ENCODE results near the gene TTC39B.

Gene TTC39B

DNA sequence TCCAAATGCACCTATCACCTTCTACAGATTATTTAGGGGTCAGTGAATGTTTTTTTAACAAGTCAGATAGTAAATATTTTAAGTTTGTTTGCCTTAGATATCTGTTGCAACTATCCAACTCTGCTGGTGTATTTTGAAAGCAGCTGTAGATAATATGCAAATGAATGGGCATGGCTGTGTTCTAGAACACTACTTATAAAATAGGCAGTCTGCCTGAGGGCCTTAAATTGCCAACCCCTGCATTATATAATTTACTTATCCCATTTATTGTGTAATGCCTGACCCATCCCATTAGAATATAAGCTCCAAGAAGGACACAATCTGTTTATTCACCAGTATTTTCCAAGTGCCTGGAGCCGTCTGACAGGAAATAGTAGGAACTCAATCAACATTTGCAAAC lies 149.0 kb downstream of the TTC39B start:
- no peak for DNase-seq

DNA sequence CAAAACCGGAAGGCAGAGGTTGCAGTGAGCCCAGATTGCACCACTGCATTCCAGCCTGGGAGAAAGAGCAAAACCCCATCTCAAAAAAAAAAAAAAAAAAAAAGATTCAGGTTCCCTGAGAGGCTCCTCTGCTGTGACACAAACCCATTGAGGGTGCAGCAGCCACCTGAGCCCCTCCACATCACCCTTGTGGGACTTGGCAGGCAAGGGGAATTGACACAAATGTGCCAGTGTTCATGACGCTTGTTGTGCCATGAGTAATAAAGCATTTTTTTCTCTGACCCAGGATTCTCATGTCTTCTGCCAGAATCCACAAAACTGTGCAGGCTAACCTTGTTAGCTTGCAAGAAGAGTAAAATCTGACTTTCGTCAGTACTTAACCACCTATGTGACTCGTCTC lies 149.6 kb downstream of the TTC39B start:
- no peak for DNase-seq

DNA sequence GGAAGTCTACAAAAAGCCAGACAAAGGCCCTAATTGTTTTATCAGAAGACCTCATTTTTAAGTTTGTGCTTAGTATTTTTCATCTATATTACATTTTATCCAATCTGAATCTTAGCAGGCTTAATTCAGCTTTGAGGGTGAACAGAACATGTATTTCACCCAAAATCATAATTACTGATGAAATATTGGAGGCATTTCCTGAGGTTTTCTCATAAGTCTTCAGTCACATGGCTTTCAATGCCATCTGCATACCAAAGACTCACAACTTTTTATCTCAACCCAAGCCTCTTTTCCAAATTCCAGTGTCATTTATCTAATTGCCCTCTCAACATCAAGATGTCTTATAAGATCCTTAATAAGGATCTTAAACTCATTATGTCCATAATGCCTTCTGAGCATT lies 150.8 kb downstream of the TTC39B start:
- no peak for DNase-seq

DNA sequence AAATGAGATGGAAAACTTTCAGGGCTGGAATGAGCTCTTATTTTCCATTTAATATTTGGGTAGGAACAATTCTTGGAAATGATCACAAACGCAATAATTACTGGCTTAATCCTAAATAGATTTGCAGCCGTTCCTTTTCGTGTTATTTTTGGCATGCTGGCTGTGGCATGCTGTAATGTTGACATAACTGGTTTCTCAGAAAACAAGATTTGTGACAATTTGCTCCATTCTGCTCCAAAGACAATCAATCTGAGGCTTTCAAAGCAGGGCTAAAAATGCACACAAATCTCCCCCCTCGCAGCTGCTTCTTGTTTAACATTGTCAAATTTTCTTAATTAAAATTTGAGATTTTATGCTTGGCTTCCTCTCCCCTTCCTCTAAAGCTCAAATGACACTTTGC lies 151.2 kb downstream of the TTC39B start:
- DNase-seq: no peak

DNA sequence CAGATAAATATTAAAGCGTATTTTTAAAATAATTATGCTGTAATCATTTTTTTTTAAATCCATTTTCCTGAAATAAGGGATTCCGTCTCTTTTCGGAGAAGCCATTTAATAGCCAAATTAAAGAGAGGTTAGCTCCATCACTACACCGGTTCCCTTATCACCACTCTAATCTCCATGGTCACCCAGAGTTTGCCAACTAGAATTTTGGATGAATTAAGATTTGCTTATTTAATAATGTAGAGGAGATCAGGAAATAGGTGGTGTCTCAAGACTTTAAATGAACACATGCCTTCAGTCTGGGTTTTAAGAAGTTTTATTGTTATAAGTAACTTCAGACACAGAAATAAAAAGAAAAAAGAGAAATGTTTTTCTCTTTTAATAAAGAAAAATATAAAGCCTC lies 151.7 kb downstream of the TTC39B start:
- no peak for DNase-seq

DNA sequence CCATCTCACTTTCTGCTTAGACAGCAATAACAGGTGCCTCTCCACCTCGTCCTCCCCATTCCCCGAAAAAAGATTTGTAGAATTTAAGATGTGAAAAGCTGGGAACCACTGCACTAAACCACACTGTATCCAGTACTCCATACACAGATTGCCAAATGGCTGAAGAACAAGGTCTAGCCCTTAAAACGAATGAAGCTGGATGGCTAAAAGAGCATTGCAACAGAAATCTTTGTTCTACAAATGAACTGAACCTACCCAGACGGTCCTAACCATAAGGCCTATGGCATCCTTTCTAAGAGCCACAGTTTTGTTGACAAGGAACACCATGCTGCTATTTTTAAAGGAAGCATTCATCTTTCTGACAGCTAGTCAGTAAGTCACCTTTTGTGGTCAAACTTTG lies 152.3 kb downstream of the TTC39B start:
- DNase-seq: no peak

DNA sequence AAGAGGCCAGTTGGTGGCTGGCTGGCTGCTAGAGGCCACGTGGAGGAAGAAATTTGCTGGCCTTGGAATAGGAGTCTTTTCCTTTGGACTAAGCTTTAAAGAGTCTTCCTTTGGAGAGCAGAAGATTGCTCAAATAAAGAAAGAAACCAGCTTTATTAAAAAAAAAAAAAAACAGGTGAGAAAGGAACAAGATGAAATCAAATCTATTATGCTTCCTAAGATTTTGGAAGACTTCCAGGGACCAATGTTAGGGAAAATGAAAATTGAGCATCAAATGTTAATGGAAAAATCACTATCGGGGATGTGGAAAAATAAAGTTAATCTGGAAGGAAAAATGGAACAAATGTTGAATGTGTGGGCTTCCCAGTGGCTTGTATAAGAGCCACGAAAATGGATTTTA lies 153.1 kb downstream of the TTC39B start:
- no peak for DNase-seq

DNA sequence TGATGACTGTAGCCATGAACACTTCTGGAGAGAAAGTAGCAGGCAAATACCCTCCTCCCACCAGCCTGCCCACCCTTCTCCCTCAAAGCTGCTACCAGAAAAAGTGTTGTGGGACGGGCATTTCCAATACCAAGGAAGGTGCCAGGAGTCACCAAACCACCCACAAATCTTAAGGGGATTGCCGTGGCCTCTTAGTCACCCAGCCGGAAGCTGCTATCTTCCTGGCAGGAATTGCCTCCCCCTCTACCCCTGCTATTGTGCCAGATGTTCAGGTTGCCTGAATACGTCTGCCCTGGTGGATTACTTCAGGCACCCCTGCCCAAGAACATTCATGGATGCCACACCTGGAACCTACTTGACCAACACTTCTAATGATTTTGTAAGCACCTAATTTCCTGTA lies 156.1 kb downstream of the TTC39B start:
- no peak for DNase-seq

DNA sequence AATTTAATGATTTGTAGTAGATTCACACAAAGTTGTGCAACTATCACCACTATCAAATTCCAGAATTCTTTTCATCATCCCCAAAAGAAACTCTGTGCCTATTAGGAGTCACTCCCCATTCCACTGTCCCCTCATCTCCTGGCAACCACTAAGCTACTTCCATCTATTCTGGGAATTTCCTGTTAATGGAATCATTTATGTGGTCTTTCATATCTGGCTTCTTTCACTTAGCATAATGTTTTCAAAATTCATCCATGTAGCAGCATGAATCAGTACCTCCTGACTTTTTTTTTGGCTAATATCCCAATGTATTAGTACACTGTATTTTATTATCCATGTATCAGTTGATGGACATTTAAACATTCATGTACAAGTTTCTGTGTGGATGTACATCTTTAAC lies 157.6 kb downstream of the TTC39B start:
- DNase-seq: no peak

DNA sequence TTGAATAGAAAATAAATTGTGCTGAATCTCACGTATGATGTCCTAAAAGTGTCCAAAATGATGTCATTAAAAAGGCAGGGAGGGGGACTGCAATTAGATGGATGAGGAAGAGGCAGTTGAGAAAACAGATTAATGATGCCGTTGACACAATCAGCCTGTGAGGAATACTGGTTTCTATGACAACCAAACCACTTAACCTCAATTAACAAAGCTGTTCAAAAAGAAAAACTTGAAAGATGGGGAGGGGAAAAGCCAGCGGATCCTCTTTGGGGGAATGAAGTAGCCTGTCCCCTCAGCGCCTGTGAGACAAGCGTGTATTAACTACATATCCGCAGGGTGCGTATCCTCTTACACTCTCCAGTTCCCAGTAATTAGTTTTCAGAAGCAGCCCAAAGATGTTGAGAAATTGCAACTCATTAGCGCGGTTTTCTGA lies 160.7 kb downstream of the TTC39B start:
- DNase-seq: no peak

DNA sequence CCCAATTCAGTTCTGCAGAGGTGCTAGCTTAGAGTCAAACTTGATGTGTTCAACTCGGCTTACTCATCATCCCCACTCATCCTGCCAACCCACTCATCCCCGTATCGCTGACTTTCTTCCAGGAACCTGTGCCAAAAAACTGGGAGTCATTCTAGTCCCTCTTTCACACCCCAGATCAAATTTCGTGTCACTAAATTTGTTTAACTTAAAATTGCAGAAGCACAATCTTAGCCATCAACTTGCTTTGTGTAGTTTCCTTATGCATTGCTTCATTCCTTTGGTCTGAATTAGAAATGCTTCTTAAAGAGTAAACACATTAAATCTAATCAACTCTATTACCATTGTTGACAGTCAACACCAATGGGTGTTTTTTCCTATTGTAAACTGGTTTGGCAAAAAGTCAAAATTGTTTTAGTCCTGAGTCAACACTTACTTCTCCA lies 162.4 kb downstream of the TTC39B start:
- DNase-seq: no peak

DNA sequence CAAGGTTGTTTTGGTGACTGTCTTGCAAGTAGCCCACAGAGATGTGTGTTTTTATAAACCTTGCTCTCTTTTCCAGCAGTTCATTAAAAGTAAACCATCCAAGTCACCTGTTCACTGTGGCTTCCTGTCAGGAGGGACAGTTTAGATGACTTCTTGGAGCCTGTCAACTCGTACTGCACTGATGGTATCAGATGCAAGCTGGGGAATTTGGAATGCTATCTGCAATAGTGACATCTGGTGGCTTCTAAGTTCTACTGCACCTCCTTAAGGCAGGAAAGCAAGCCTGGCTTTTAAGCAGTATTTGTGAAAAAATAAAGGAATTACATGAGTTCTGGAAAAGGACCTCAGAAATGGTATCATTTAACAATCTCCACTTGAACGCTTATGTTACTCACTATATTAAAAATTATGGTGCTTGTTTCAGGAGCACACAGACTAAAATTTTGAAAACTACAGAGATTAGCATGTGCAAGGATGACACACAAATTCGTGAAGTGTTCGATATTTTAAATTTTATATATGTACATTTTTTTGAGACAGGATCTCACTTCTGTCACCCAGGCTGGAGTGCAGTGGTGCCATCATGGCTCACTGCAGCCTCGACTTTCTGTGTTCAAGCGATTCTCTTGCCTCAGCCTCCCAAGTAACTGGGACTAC lies 164.0 kb downstream of the TTC39B start:
- no peak for DNase-seq

DNA sequence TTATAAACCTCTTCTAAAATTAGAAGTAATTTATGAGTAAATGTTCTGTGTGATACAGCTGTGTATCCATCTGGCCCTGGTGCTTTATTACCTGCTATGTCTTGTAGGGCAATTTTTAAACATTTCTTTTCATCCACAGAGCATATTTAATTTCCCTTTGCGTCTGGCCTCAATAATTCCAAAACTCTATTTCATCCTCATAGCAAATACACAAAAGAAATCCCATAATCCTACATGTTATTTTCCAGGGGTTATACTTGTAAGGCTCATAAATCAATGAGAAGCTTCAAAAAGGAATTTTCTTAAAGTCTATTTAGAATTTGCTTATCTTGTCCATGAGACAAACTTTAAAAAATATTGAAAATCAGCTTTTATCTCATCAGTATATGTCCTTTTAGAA lies 167.0 kb downstream of the TTC39B start:
- DNase-seq: no peak

DNA sequence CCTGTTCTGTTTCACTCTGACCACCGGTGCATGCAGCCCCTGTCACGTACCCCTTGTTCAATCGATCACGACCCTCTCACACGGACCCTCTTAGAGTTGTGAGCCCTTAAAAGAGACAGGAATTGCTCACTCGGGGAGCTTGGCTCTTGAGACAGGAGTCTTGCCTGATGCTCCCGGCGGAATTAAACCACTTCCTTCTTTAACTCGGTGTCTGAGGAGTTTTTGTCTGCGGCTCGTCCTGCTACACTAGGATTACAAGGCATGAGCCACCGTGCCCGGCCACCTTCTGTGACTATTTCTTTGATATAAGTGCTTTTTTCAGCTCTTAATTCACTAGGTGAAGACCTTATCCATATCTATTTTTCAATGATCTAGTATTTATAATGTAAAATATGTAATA lies 167.5 kb downstream of the TTC39B start:
- DNase-seq: no peak

DNA sequence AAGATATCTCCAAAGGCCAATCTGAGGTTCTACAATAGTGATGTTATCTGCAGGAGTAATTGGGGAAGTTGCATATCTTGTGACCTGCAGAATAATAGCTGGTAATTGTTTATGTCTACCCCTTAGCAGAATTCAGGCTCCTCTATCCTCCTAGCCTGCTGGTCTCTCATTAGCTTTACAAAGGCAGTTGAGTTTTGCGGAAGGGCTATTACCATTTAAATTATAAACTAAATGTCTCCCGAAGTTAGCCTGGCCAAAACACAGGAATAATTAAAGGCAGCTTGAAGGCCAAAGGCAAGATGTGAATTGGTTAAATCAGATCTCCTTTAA lies 168.7 kb downstream of the TTC39B start:
- no peak for DNase-seq

DNA sequence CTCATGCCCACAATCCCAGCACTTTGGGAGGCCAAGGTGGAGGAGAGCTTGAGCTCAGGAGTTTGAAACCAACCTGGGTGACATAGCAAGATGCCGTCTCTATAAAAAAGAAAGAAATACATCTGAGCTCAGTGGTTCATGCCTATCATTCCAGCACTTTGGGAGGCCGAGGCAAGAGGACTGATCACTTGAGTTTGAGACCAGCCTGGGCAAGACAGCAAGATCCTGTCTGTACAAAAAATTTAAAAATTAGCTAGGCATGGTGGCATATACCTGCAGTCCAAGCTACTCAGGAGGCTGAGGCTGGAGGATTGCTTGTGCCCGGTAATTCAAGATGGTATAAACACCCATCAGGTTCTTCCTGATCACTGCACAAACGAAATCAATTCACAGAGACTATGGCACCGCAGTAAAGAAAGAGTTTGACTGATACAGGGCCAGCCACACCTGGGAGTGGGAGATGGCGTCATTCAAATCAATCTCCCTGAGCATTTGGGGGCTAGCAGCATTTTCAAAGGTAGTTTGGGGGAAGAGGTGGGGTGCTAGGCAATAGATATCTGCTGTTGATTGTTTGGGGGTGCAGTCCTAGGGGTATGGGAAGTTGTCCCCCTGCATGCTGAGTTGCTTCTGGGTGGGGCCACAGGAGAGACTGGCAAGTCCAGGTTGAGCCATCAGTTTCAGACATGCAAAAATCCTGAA lies 169.2 kb downstream of the TTC39B start:
- no peak for DNase-seq

DNA sequence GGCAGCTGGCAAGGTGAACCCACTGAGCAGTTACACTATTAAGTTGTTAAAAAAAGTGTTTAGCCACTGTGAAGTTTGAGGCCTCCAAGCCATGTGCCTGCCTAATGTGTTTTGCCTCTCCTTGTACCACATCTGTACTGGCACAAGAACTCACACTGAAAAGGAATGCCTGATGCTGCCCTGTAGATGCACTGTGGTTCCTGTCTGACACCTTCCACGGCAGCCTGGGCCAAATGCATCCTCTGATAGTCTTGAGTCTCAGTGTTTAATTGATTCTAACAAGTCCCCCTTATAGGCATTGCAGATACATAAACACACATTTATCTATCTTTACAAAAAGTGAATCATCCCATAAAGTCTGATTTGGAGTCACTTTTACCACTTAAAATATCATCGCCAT lies 169.9 kb downstream of the TTC39B start:
- no peak for DNase-seq

DNA sequence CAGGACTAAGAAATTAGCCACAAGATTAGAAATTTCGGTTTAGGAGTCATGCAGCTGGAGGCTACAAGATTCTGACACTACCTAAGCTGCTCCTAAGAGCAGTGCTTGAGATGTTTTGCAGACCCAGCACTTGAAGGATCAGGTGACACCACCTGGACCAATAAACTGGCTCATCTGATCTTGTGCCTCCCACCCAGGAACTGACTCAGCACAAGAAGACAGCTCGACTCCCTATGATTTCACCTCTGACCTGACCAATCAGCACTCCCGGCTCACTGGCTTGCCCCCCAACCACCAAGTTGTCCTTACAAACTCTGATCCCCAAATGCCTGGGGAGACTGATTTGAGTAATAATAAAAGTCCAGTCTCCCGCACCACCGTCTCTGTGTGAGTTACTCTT lies 170.4 kb downstream of the TTC39B start:
- no peak for DNase-seq

DNA sequence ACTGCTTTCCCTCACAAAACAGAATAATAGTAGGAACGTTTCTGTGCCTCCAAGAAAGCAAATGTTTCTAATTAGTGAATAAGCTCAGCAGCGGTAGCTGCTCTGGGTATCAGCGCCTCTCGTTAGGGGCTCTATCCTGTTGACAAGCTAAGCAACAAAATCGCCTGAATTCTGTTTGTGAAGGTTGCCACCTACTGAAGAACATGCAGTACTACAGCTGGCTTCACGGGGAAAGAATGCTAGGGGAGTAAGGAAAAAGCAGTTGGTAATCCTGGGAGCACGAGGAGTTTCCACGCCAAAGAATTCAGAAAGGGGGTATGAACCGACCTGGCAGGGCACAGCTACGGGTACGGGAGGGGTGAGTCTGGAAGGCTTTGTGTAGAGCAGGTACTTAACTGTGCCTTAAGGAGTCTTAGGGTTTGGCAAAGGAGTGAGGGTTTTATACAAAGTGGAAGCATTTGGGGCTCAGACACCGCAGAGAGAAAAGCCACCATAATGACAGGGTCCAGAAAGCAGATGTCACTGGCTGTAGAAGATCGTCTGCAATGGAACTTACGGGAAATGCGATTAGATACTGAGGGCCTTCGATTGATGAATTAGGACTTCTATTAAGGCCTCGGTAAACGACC lies 171.7 kb downstream of the TTC39B start:
- DNase-seq: peak; percentile 33

DNA sequence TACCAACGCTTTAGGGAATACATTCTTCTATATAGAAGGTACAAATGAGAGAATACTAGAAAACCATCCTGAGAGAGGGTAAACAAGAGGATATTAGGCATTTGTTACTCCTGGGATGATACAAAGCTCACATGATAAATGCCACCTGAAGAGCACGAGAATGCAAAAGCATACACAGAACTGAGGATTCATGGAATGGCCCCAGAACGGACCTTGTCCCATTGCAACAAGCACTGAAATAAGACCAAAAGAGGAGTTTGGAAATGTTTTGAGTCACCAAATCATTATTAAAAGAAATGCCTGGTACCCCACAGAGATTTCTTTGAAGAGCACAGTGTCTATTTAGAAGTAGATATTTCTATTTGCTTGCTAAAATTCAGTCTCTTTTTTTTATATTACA lies 173.5 kb downstream of the TTC39B start:
- DNase-seq: no peak

DNA sequence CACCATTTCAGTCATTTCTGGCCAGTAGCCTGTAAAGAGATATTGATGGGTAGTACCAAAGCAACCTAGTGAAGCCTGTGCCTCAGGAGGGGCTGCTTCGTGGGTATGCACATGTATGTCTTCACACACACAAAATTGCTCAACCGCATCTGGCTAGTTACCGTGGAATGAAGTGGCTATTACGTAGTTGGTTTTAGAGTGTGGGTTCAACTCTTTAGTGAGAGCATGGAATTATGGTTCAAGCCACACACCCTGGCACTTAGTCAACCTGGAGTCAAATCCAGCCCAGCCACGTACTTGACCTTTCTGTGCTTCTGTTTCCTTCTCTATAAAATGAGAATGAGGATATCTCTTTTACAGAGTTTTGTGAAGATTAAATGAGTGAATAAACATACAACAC lies 174.9 kb downstream of the TTC39B start:
- no peak for DNase-seq

DNA sequence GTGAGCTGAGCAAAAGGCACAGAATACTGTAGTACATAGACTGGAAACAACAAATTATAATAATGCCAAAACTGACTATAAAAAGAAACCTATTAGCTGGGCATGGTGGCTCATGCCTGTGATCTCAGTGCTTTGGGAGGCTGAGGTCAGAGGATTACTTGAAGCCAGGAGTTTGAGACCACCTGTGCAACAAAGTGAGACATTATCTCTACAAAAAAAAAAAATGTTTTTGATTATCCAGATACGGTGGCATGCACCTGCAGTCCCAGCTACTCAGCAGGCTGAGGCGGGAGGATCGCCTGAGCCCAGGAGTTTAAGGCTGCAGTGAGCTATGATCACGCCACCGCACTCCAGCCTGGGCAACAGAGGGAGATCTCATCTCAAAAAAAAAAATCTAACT lies 175.9 kb downstream of the TTC39B start:
- DNase-seq: no peak

DNA sequence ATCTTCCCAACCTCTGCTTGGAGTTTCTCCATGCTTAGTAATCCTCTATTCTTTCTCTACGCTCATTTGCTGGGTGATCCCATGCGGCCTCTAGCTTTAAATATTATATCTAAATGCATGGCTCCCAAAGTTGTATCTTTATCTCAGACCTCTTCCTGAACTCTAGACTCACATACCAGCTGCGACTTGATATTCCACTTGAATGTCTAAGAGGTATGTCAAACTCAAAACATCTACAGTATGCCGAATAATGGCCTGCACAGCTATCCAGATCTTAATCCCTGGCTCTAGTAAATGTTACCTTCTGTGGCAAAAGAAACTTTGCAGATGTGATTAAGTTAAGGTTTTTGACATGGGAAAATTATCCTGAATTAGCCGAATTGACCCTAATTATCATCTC lies 179.2 kb downstream of the TTC39B start:
- DNase-seq: no peak

DNA sequence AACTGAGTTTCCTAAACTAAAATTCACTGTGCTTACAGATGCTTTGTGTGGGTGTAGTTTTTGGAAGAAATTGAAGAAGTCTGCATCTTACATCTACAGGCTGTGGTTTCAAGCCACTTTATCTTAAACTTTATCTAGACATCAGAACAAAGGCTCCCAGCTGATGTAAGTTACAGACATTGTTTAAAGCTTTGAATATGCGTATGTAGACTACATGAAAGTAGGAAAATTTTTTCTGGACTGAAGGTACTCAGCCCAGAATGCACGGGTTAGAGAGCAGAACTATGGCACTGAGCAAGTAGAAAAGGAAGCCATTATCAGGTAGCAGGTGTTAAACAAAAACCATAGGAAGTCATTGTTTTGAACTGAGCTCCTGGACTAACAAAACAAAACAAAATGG lies 185.4 kb downstream of the TTC39B start:
- DNase-seq: no peak

DNA sequence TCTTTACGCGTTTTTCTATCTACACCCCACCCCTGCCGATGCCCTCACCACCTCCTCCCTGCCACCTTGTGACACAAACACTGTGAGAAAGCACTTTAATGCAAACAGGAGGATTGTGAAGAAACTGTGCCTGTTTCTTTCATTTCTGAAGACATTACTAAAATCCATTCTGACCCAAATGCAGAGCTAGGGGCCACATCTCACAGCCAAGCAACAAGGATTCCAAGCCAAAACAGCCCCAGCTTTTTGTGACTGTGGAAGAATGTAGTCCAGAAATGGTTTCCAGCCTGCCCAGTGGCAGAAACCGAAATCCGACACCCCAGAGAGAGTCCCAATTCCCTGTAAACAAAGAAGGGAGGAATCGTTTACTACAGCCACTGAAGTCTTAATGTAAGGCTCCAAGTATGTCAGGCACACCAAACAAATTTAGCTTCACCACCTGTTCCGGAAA lies 190.9 kb downstream of the TTC39B start:
- DNase-seq: no peak
